ENCODE data around the gene GLS. TPM values are rescaled to one million over a fixed set of nuclear protein-coding genes. Genes with fewer than 3 reads are reported as not detected.
A peak's percentile ranks its signal among the peaks of the same experiment; 100 is the strongest.

GLS gene
- total RNA-seq, 1 experiment from 2014 or later, result 97.4 TPM

GRCh38 chr2:191013932-191014652 is 133.5 kb downstream of the GLS start, which contains the start of gene STAT1 (continued):
- peak; percentile 94 for TF ChIP-seq POLR2A (IDR thresholded peaks at IDR 0.05; ENCODE audit: borderline replicate concordance, extremely low read depth, insufficient read depth, insufficient read length)
- TF ChIP-seq TCF7L2 (IDR thresholded peaks at IDR 0.05; ENCODE audit: borderline replicate concordance, extremely low read depth, insufficient read depth, insufficient read length), result peak; percentile 76
- peak; percentile 92 for TF ChIP-seq SIN3A (IDR thresholded peaks at IDR 0.05; ENCODE audit: low read depth)

GRCh38 chr2:191014653-191015020 is 134.0 kb downstream of the GLS start:
- H2AFZ ChIP-seq (ENCODE audit: low read depth, low read length, poor library complexity, severe bottlenecking), result no peak overlapping the region
- peak overlapping the region; percentile 85 for H3K4me2 ChIP-seq (ENCODE audit: low read length)
- no peaks in the 10 kb centered on the region for H4K20me1 ChIP-seq (ENCODE audit: insufficient read depth)
- no peaks in the 10 kb centered on the region for H3K9me3 ChIP-seq (ENCODE audit: control insufficient read depth in 1 of 2, insufficient read depth in 1 of 2, low read depth in 1 of 2, low read length in 2 of 2)
- intact Hi-C loops (cut with micrococcal nuclease), result no loop called here
- peaks cover 36% of the 10 kb centered on the region for H3K79me2 ChIP-seq (ENCODE audit: insufficient read depth, low read length)
- peak overlapping the region; percentile 84 for H3K27ac ChIP-seq (ENCODE audit: low read depth, low read length)
- peaks cover 4% of the 10 kb centered on the region in 2 experiments; a peak in 2 of 4 replicates for H3K36me3 ChIP-seq (ENCODE audit: control insufficient read depth in 1 of 2, insufficient read depth in 2 of 2, low read length in 2 of 2)
- no peaks in the 10 kb centered on the region for H3K9me2 ChIP-seq (ENCODE audit: insufficient read depth)
- peaks cover 4 to 25% of the 10 kb centered on the region in 2 experiments; a peak in 3 of 4 replicates for H3K4me1 ChIP-seq (ENCODE audit: control insufficient read depth in 1 of 2, insufficient read depth in 2 of 2, low read length in 2 of 2)
- DNase-seq (ENCODE audit: low read depth, low spot score) (no peak), ATAC-seq (no peak)
- H3K9ac ChIP-seq (ENCODE audit: low read length), result peak overlapping the region; percentile 90
- ChIA-PET POLR2A (interaction anchor here (0.6 to 0.9 kb wide), 2 partner anchors 12 to 36 kb away, joined by 3 read pairs; no protein-coding TSS in a partner anchor), CTCF (no interaction called here), RAD21 (ENCODE audit: low non-redundant PET in 1 of 2, low total read pairs in 2 of 2, uncharacterized antibody in 2 of 2, unreplicated experiment in 2 of 2) (no interaction called here)
- TSS peak; percentile 98 for BruUV-seq (replicated peaks)
- H3K4me3 ChIP-seq (replicated peaks in 1 of 2; ENCODE audit: low read depth in 1 of 2, low read length in 2 of 2), result peak overlapping the region; percentile 79 to 83
- H3K27me3 ChIP-seq (ENCODE audit: insufficient read depth, low read length), result no peaks in the 10 kb centered on the region
- TF ChIP-seq ZBTB33 (IDR thresholded peaks at IDR 0.05; ENCODE audit: extremely low read depth, insufficient replicate concordance, low read length) (no peak), YY1 (IDR thresholded peaks at IDR 0.05; ENCODE audit: extremely low read depth, insufficient replicate concordance, low read depth, low read length) (no peak), SIN3A (IDR thresholded peaks at IDR 0.05; ENCODE audit: low read depth) (no peak), ZNF274 (IDR thresholded peaks at IDR 0.05; ENCODE audit: low read depth, low read length) (no peak), EZH2phosphoT487 (IDR thresholded peaks at IDR 0.05; ENCODE audit: borderline replicate concordance) (no peak), SP1 (IDR thresholded peaks at IDR 0.05; ENCODE audit: low read depth) (no peak), RAD21 (IDR thresholded peaks at IDR 0.05; ENCODE audit: low read depth) (no peak), ELF1 (IDR thresholded peaks at IDR 0.05; ENCODE audit: borderline replicate concordance, low read depth) (no peak), POLR2AphosphoS5 (IDR thresholded peaks at IDR 0.05; ENCODE audit: low read depth, low read length) (no peak), JUND (IDR thresholded peaks at IDR 0.05) (no peak), EZH2 (IDR thresholded peaks at IDR 0.05) (no peak), ZFX (IDR thresholded peaks at IDR 0.05) (no peak), TCF7L2 (IDR thresholded peaks at IDR 0.05; ENCODE audit: borderline replicate concordance, extremely low read depth, insufficient read depth, insufficient read length) (no peak), CTCF (IDR thresholded peaks at IDR 0.05 in 2 of 3, conservative IDR thresholded peaks at IDR 0.05 in 1 of 3; ENCODE audit: borderline replicate concordance in 1 of 3, insufficient read depth in 1 of 3, low read depth in 2 of 3, low read length in 2 of 3) (no peak), MAX (IDR thresholded peaks at IDR 0.05) (no peak), CEBPB (IDR thresholded peaks at IDR 0.05; ENCODE audit: low read depth) (no peak), CBX3 (IDR thresholded peaks at IDR 0.05; ENCODE audit: low read depth) (no peak)

Measured in HCT116 (cell line).